Endothelial cell of umbilical vein (primary cell): Measurements from ENCODE around the gene APELA. TPM values are rescaled to one million over a fixed set of nuclear protein-coding genes. Genes with fewer than 3 reads are reported as not detected.

Experiments used
- BruUV-seq: library from RNA; stranded (reverse); fragments of 400-500 nt; replicated peaks from 2 replicates; lab custom pipeline; 2021; lab: Mats Ljungman, UMichigan
- CTCF ChIA-PET: fragments of 300-600, 350-600 bp; sonication (Branson Sonifier 250); formaldehyde crosslinking; loops from one replicate; lab custom pipeline; 2021; ENCODE audit warnings: antibody characterized with exemption, inconsistent platforms; lab: Charles Lee
- POLR2A ChIA-PET: fragments of 300-600, 350-600 bp; sonication (Branson Sonifier 250); formaldehyde crosslinking; loops from one replicate; lab custom pipeline; 2021; ENCODE audit warnings: antibody characterized with exemption, inconsistent platforms; lab: Charles Lee
- DNase-seq: peaks from one replicate; pipeline ENCODE4 v3.0.0-alpha.2; 2011; ENCODE audit warnings: low read depth, low spot score
- FAIRE-seq: peaks from 2 replicates; lab custom pipeline; 2011; peaks lifted over from hg19 to GRCh38; lab: Jason Lieb, UNC
- H2AFZ ChIP-seq: 2 replicates; pipeline ENCODE4 v1.6.0; 2012; ENCODE audit warnings: low read depth, low read length, control low read depth, inconsistent platforms
- H3K27ac ChIP-seq: 2 replicates; pipeline ENCODE4 v1.5.1; 2011; ENCODE audit warnings: low read depth, mild to moderate bottlenecking, control low read depth, low read length, moderate library complexity; ENCODE audit not compliant: insufficient read depth
- H3K27me3 ChIP-seq, 2 experiments: 2 replicates each; pipeline versions ENCODE4 v1.6.0 to v1.6.1; 2011; ENCODE audit warnings: low read length in 2 of 2, mixed read lengths in 1 of 2; ENCODE audit not compliant: control insufficient read depth in 2 of 2, insufficient read depth in 2 of 2
- H3K36me3 ChIP-seq, 2 experiments: 2 replicates in 1 of 2; 3 replicates in 1 of 2; pipeline ENCODE4 v1.5.1; 2011; ENCODE audit warnings: low read length in 2 of 2, mild to moderate bottlenecking in 1 of 2, moderate library complexity in 1 of 2; ENCODE audit not compliant: control insufficient read depth in 2 of 2, insufficient read depth in 2 of 2; ENCODE audit errors: extremely low read depth in 1 of 2
- H3K4me1 ChIP-seq: 3 replicates; pipeline ENCODE4 v1.5.1; 2011; ENCODE audit warnings: mild to moderate bottlenecking, low read length; ENCODE audit not compliant: control insufficient read depth, insufficient read depth; ENCODE audit errors: extremely low read depth
- H3K4me2 ChIP-seq: 2 replicates; pipeline ENCODE4 v1.6.1; 2011; ENCODE audit warnings: low read length, control low read depth, mixed read lengths; ENCODE audit not compliant: insufficient read depth
- H3K4me3 ChIP-seq, 3 experiments: fragments of 200-600 bp in 1 of 3; sonication (generic), shearing (Covaris generic) in 1 of 3; replicated peaks in 1 of 3; 2 replicates each; pipeline ENCODE4 v1.5.1; 2011 to 2016; ENCODE audit warnings: control low read depth in 3 of 3, low read length in 3 of 3, mild to moderate bottlenecking in 2 of 3, inconsistent platforms in 1 of 3, low read depth in 1 of 3, moderate library complexity in 1 of 3; ENCODE audit not compliant: insufficient read depth in 1 of 3
- H3K79me2 ChIP-seq: 2 replicates; pipeline ENCODE4 v1.6.0; 2012; ENCODE audit warnings: low read length, inconsistent platforms; ENCODE audit not compliant: control insufficient read depth, insufficient read depth
- H3K9ac ChIP-seq: replicated peaks from 2 replicates; pipeline ENCODE3; 2011; ENCODE audit warnings: low read length, control low read depth; ENCODE audit not compliant: insufficient read depth; ENCODE audit errors: extremely low read depth
- H3K9me1 ChIP-seq: replicated peaks from 3 replicates; pipeline ENCODE4 v1.6.0; 2011; ENCODE audit warnings: mild to moderate bottlenecking, low read length; ENCODE audit not compliant: control insufficient read depth, insufficient read depth; ENCODE audit errors: extremely low read depth
- H3K9me3 ChIP-seq: replicated peaks from 2 replicates; pipeline ENCODE4 v1.5.1; 2012; ENCODE audit warnings: low read length, inconsistent platforms; ENCODE audit not compliant: control insufficient read depth, insufficient read depth
- H4K20me1 ChIP-seq: replicated peaks from 2 replicates; pipeline ENCODE3; 2011; ENCODE audit warnings: mild to moderate bottlenecking, low read length; ENCODE audit not compliant: control insufficient read depth, insufficient read depth; ENCODE audit errors: extremely low read depth
- CTCF ChIP-seq, 2 donors: IDR thresholded peaks; 1 replicate in 1 of 2; 2 replicates in 1 of 2; pipeline ENCODE4 v1.5.1; 2011; ENCODE audit warnings: low read length in 2 of 2, mild to moderate bottlenecking in 2 of 2, moderate library complexity in 2 of 2, control low read depth in 1 of 2, inconsistent platforms in 1 of 2, low read depth in 1 of 2; ENCODE audit not compliant: insufficient read depth in 1 of 2; ENCODE audit errors: extremely low read depth in 1 of 2
- EZH2 ChIP-seq: IDR thresholded peaks from 2 replicates; pipeline ENCODE4 v1.6.1; 2012; ENCODE audit warnings: borderline replicate concordance, low read depth, mild to moderate bottlenecking, moderate library complexity, low read length, inconsistent platforms; ENCODE audit not compliant: severe bottlenecking
- FOS ChIP-seq: IDR thresholded peaks from 2 replicates; pipeline ENCODE4 v1.6.1; 2011; ENCODE audit warnings: mild to moderate bottlenecking, low read length, moderate library complexity, borderline replicate concordance; ENCODE audit not compliant: insufficient read depth
- GATA2 ChIP-seq: IDR thresholded peaks from 2 replicates; pipeline ENCODE4 v1.7.0; 2011; ENCODE audit warnings: low read depth, mild to moderate bottlenecking, moderate library complexity, mixed read lengths, low read length; ENCODE audit not compliant: insufficient read length, insufficient read depth
- JUN ChIP-seq: IDR thresholded peaks from 2 replicates; pipeline ENCODE4 v1.6.1; 2011; ENCODE audit warnings: borderline replicate concordance, low read depth; ENCODE audit not compliant: insufficient read length, insufficient read depth
- MYC ChIP-seq: IDR thresholded peaks from one replicate; pipeline ENCODE4 v1.6.1; 2011; ENCODE audit warnings: mild to moderate bottlenecking, low read depth, low read length
- POLR2A ChIP-seq: IDR thresholded peaks from 2 replicates; pipeline ENCODE4 v1.6.1; 2012; ENCODE audit warnings: low read depth, mild to moderate bottlenecking, control low read depth, low read length
- POLR2AphosphoS5 ChIP-seq: IDR thresholded peaks from 2 replicates; pipeline ENCODE4 v1.6.1; 2012; ENCODE audit warnings: low read depth, mild to moderate bottlenecking, control low read depth, low read length, moderate library complexity; ENCODE audit not compliant: insufficient read depth
- dilution Hi-C: fragments of 300-500 bp; cut with MboI; formaldehyde crosslinking; loops from one replicate; pipeline ENCODE4 v1.15.0; 2019; ENCODE audit warnings: low sequenced_read_pairs; ENCODE audit not compliant: extremely low pct_ligation_motif_present
- intact Hi-C: fragments of 100-400 bp; cut with micrococcal nuclease; formaldehyde crosslinking; loops from one replicate; pipeline ENCODE4 v1.10.0; 2022
- polyA plus RNA-seq, 4 experiments: library from polyadenylated mRNA; depleted of rRNA in 3 of 4; stranded (reverse) in 3 of 4; unstranded in 1 of 4; fragments of >200 nt; gene quantifications; 2 replicates each; pipeline versions ENCODE4 v1.2.1 to v1.2.3, GENCODE V29; 2011 to 2012; ENCODE audit warnings: missing spikeins in 1 of 4
- total RNA-seq: library from RNA; stranded (reverse); gene quantifications from 2 replicates; pipeline ENCODE4 v1.2.3, GENCODE V29; 2021
- TF ChIP-seq, protein P1 (sequence below): IDR thresholded peaks from 2 replicates; pipeline ENCODE4 v1.6.1; 2011; ENCODE audit not compliant: insufficient read depth, insufficient read length

Gene APELA
- total and polyA plus RNA-seq, 2 donors (not counting 3 experiments of a cell fraction or from before 2014, with no cell fraction given): not detected

DNA sequence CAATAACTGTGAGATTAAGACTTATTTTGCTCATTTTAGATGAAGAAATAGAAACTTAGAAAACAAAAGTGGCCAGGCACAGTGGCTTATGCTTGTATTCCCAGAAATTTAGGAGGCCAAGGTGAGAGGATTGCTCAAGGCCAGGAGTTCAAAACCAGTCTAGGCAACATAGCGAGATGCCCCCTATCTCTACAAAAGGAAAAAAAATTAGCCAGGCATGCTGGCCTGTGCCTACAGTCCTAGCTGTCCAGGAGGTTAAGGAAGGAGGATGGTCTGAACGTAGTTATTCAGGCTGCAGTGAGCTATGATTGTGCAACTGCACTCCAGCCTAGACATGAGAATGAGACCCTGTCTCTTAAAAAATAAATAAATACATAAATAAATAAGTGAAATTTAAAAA lies 28.0 kb downstream of the APELA start:
- no TSS peak for BruUV-seq
- H3K4me2 ChIP-seq: no peak overlapping the region
- no peaks in the 10 kb centered on the region for H3K4me1 ChIP-seq
- H3K9me1 ChIP-seq: no peaks in the 10 kb centered on the region
- H3K79me2 ChIP-seq: no peaks in the 10 kb centered on the region
- H3K4me3 ChIP-seq: no peak overlapping the region
- H3K9ac ChIP-seq: no peak overlapping the region
- H3K36me3 ChIP-seq: no peaks in the 10 kb centered on the region
- H4K20me1 ChIP-seq: no peaks in the 10 kb centered on the region
- no peak overlapping the region for H2AFZ ChIP-seq
- dilution Hi-C loops (no loop called here), intact Hi-C loops (no loop called here)
- no peak for TF ChIP-seq JUN
- no peak for TF ChIP-seq CTCF (IDR thresholded peaks at IDR 0.05; ENCODE audit: extremely low read depth in 1 of 2, insufficient read depth in 1 of 2, low read depth in 1 of 2, low read length in 2 of 2)
- TF ChIP-seq POLR2AphosphoS5: no peak
- TF ChIP-seq GATA2: no peak
- no peak for TF ChIP-seq MYC
- TF ChIP-seq FOS: no peak
- POLR2A ChIA-PET: no interaction called here
- no peak overlapping the region for H3K27ac ChIP-seq
- DNase-seq (no peak), FAIRE-seq (no peak)
- CTCF ChIA-PET: no interaction called here
- no peaks in the 10 kb centered on the region for H3K27me3 ChIP-seq
- H3K9me3 ChIP-seq: no peaks in the 10 kb centered on the region

DNA sequence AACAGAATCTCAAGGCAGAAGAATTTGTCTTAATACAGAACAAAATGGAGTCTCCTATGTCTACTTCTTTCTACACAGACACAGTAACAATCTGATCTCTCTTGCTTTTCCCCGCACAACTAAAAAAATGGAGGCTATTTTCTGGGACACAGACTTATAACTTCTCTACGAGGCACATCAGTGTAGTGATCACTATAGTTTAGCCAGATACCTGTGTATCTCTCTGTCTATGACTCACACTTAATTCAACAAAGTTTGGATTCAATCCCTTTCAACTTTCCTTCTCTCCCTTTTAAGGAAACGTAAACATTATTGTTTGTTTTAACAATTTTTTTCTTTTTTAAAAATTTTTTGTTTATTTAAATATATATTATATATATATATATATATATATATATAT lies 29.4 kb downstream of the APELA start:
- Histone ChIP-seq H3K27me3 (no peaks in the 10 kb centered on the region), H3K4me2 (no peak overlapping the region), H2AFZ (no peak overlapping the region), H4K20me1 (no peaks in the 10 kb centered on the region), H3K9me1 (no peaks in the 10 kb centered on the region), H3K4me3 (no peak overlapping the region), H3K36me3 (no peaks in the 10 kb centered on the region), H3K27ac (no peak overlapping the region), H3K9me3 (no peaks in the 10 kb centered on the region), H3K9ac (no peak overlapping the region), H3K4me1 (no peaks in the 10 kb centered on the region), H3K79me2 (no peaks in the 10 kb centered on the region)
- intact Hi-C loops (no loop called here), dilution Hi-C loops (no loop called here)
- FAIRE-seq (no peak), DNase-seq (no peak)
- TF ChIP-seq FOS (no peak), MYC (no peak), JUN (no peak), EZH2 (no peak), POLR2A (no peak), CTCF (IDR thresholded peaks at IDR 0.05; ENCODE audit: extremely low read depth in 1 of 2, insufficient read depth in 1 of 2, low read depth in 1 of 2, low read length in 2 of 2) (no peak), GATA2 (no peak), POLR2AphosphoS5 (no peak)
- TF ChIP-seq, protein P1, sequence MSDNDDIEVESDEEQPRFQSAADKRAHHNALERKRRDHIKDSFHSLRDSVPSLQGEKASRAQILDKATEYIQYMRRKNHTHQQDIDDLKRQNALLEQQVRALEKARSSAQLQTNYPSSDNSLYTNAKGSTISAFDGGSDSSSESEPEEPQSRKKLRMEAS: no peak
- no TSS peak for BruUV-seq
- POLR2A ChIA-PET: no interaction called here
- CTCF ChIA-PET: no interaction called here
